IMR-90 (cell line): Measurements from ENCODE around the gene IGHMBP2. TPM values are rescaled to one million over a fixed set of nuclear protein-coding genes. Genes with fewer than 3 reads are reported as not detected.

Experiments
- ATAC-seq: fragments of 200-7000 bp; cut with Tn5 transposase; 2 replicates; pipeline ENCODE4 v1.9.1; 2020; ENCODE audit warnings: low read depth, mild to moderate bottlenecking, moderate library complexity
- BruUV-seq: library from RNA; stranded (reverse); fragments of 400-500 nt; replicated peaks from 2 replicates; lab custom pipeline; 2021; lab: Mats Ljungman, UMichigan
- CTCF ChIA-PET: fragments of 300-600 bp; formaldehyde crosslinking; extraction: SDS; loops from one replicate; lab custom pipeline; 2021; ENCODE audit warnings: antibody characterized with exemption; lab: Yijun Ruan, JAX
- POLR2A ChIA-PET: fragments of 300-600 bp; sonication (Branson Sonifier 250); formaldehyde crosslinking; loops from one replicate; lab custom pipeline; 2022; ENCODE audit warnings: antibody characterized with exemption; ENCODE audit not compliant: unreplicated experiment; lab: Charles Lee
- DNase-seq: peaks from one replicate; pipeline ENCODE4 v3.0.0; 2013
- H2AFZ ChIP-seq: replicated peaks from 2 replicates; pipeline ENCODE3; 2013; ENCODE audit warnings: low read length, mild to moderate bottlenecking; ENCODE audit not compliant: poor library complexity
- H2AK5ac ChIP-seq: 2 replicates; pipeline ENCODE4 v1.6.1; 2013; ENCODE audit warnings: low read depth, low read length, inconsistent platforms
- H2AK9ac ChIP-seq: replicated peaks from 2 replicates; pipeline ENCODE3; 2013; ENCODE audit warnings: mild to moderate bottlenecking, low read depth, low read length, moderate library complexity; ENCODE audit not compliant: poor library complexity
- H2BK120ac ChIP-seq: 2 replicates; pipeline ENCODE4 v1.6.1; 2013; ENCODE audit warnings: low read depth, low read length, inconsistent platforms
- H2BK15ac ChIP-seq: 3 replicates; pipeline ENCODE4 v1.6.1; 2013; ENCODE audit warnings: low read depth, low read length, inconsistent platforms
- H2BK20ac ChIP-seq: 2 replicates; pipeline ENCODE4 v1.6.1; 2013; ENCODE audit warnings: low read depth, mild to moderate bottlenecking, inconsistent platforms, low read length, moderate library complexity
- H2BK5ac ChIP-seq: 2 replicates; pipeline ENCODE4 v1.6.1; 2013; ENCODE audit warnings: mild to moderate bottlenecking, low read depth, low read length, inconsistent platforms; ENCODE audit not compliant: poor library complexity, severe bottlenecking
- H3K14ac ChIP-seq: replicated peaks from 2 replicates; pipeline ENCODE4 v1.6.1; 2013; ENCODE audit warnings: low read depth, low read length, inconsistent platforms
- H3K18ac ChIP-seq: 2 replicates; pipeline ENCODE4 v1.6.1; 2013; ENCODE audit warnings: low read depth, low read length, control low read depth
- H3K23ac ChIP-seq: 2 replicates; pipeline ENCODE4 v1.6.1; 2013; ENCODE audit warnings: low read depth, low read length, inconsistent platforms
- H3K27ac ChIP-seq: 2 replicates; pipeline ENCODE4 v1.5.1; 2013; ENCODE audit warnings: mild to moderate bottlenecking, control low read depth, low read length; ENCODE audit not compliant: insufficient read depth
- H3K27me3 ChIP-seq: 2 replicates; pipeline ENCODE4 v1.6.1; 2013; ENCODE audit warnings: low read length; ENCODE audit not compliant: control insufficient read depth, insufficient read depth
- H3K36me3 ChIP-seq: 2 replicates; pipeline ENCODE4 v1.6.1; 2013; ENCODE audit warnings: low read length, mixed read lengths; ENCODE audit not compliant: control insufficient read depth, insufficient read depth
- H3K4ac ChIP-seq: 2 replicates; pipeline ENCODE4 v1.6.1; 2013; ENCODE audit warnings: low read depth, low read length, inconsistent platforms
- H3K4me1 ChIP-seq: 2 replicates; pipeline ENCODE4 v1.6.1; 2013; ENCODE audit warnings: low read length, mixed read lengths; ENCODE audit not compliant: control insufficient read depth, insufficient read depth
- H3K4me2 ChIP-seq: 2 replicates; pipeline ENCODE4 v1.6.1; 2013; ENCODE audit warnings: low read depth, mild to moderate bottlenecking, control low read depth, low read length, moderate library complexity
- H3K4me3 ChIP-seq: 2 replicates; pipeline ENCODE4 v1.5.1; 2013; ENCODE audit warnings: low read depth, mild to moderate bottlenecking, control low read depth, low read length, moderate library complexity; ENCODE audit not compliant: insufficient read depth
- H3K56ac ChIP-seq: 2 replicates; pipeline ENCODE4 v1.6.1; 2013; ENCODE audit warnings: low read length, inconsistent platforms; ENCODE audit not compliant: insufficient read depth; ENCODE audit errors: extremely low read depth
- H3K79me1 ChIP-seq, 2 experiments: 2 replicates each; pipeline ENCODE4 v1.6.1; 2013; ENCODE audit warnings: low read length in 2 of 2, inconsistent platforms in 1 of 2, low read depth in 1 of 2
- H3K9ac ChIP-seq: 2 replicates; pipeline ENCODE4 v1.6.1; 2013; ENCODE audit warnings: low read depth, low read length, control low read depth
- H3K9me1 ChIP-seq: 2 replicates; pipeline ENCODE4 v1.6.1; 2013; ENCODE audit warnings: low read length, inconsistent platforms; ENCODE audit not compliant: insufficient read depth
- H3K9me3 ChIP-seq: 2 replicates; pipeline ENCODE4 v1.6.1; 2013; ENCODE audit warnings: low read length; ENCODE audit not compliant: control insufficient read depth, insufficient read depth
- H4K20me1 ChIP-seq: 2 replicates; pipeline ENCODE4 v1.6.1; 2013; ENCODE audit warnings: low read length, inconsistent platforms; ENCODE audit not compliant: insufficient read depth
- H4K5ac ChIP-seq: 2 replicates; pipeline ENCODE4 v1.6.1; 2013; ENCODE audit warnings: mild to moderate bottlenecking, low read depth, low read length, control low read depth
- H4K8ac ChIP-seq, 2 experiments: 2 replicates each; pipeline ENCODE4 v1.6.1; 2013; ENCODE audit warnings: low read depth in 2 of 2, low read length in 2 of 2, control low read depth in 1 of 2, inconsistent platforms in 1 of 2
- H4K91ac ChIP-seq: 2 replicates; pipeline ENCODE4 v1.6.1; 2013; ENCODE audit warnings: low read depth, low read length, inconsistent platforms; ENCODE audit not compliant: insufficient read depth
- CEBPB ChIP-seq: IDR thresholded peaks from 2 replicates; pipeline ENCODE4 v1.6.1; 2012; ENCODE audit warnings: low read depth, low read length, improper control_type of control experiment
- FOS ChIP-seq: fragments of 150-350 bp; IDR thresholded peaks from 2 replicates; pipeline ENCODE4 v1.6.1; 2016; ENCODE audit warnings: low read depth, low read length
- NFE2L2 ChIP-seq: fragments of 150-350 bp; IDR thresholded peaks from 2 replicates; pipeline ENCODE4 v1.6.1; 2016; ENCODE audit warnings: low read depth, mild to moderate bottlenecking, low read length
- POLR2A ChIP-seq: IDR thresholded peaks from 2 replicates; pipeline ENCODE4 v1.6.1; 2012; ENCODE audit warnings: mild to moderate bottlenecking, low read depth, low read length
- RCOR1 ChIP-seq: IDR thresholded peaks from 2 replicates; pipeline ENCODE4 v1.6.1; 2012; ENCODE audit warnings: mild to moderate bottlenecking, low read length, improper control_type of control experiment; ENCODE audit not compliant: insufficient replicate concordance
- RFX5 ChIP-seq: IDR thresholded peaks from 2 replicates; pipeline ENCODE4 v1.8.0; 2012; ENCODE audit warnings: low read depth, mild to moderate bottlenecking, low read length, moderate library complexity
- SMC3 ChIP-seq: fragments of 150-350 bp; IDR thresholded peaks from 2 replicates; pipeline ENCODE4 v1.6.1; 2016; ENCODE audit warnings: low read depth, mild to moderate bottlenecking, antibody characterized with exemption, low read length, moderate library complexity
- WGBS, 2 experiments: methylation state at CpG; one replicate each; pipeline versions ENCODE4 v1.1.5 to v1.1.7; 2013; ENCODE audit warnings: missing lambda C conversion rate in 2 of 2; ENCODE audit not compliant: insufficient read length in 1 of 2; ENCODE audit errors: extremely low coverage in 2 of 2; 5-methylcytosine and 5-hydroxymethylcytosine counted together
- dilution Hi-C: fragments of 300-500 bp; cut with HindIII; formaldehyde crosslinking; loops from one replicate; pipeline ENCODE4 v1.14.3; 2018; ENCODE audit warnings: low sequenced_read_pairs; ENCODE audit not compliant: unreplicated experiment
- in situ Hi-C: fragments of 300-500 bp; cut with MboI; formaldehyde crosslinking; loops from 3 replicates; pipeline ENCODE4 v1.14.3; 2019; ENCODE audit warnings: low sequenced_read_pairs, inconsistent platforms, mixed read lengths
- intact Hi-C: fragments of 100-400 bp; cut with micrococcal nuclease; formaldehyde crosslinking; loops from 2 replicates; pipeline ENCODE4 v1.10.0; 2022
- polyA plus RNA-seq, 3 experiments: library from polyadenylated mRNA; depleted of rRNA; stranded (reverse); fragments of >200 nt; gene quantifications; 2 replicates each; pipeline ENCODE4 v1.2.3, GENCODE V29; 2012; ENCODE audit warnings: low replicate concordance in 1 of 3
- total RNA-seq: library from RNA; depleted of rRNA; stranded (reverse); fragments of >200 nt; gene quantifications from 2 replicates; pipeline ENCODE4 v1.2.3, GENCODE V29; 2012
- TF ChIP-seq, protein P1 (sequence below): fragments of 150-350 bp; IDR thresholded peaks from 2 replicates; pipeline ENCODE4 v1.6.1; 2016; ENCODE audit warnings: low read depth, mild to moderate bottlenecking, low read length, moderate library complexity, borderline replicate concordance

Gene IGHMBP2
- total and polyA plus RNA-seq, 2 of the 4 experiments (the other 2 are of a cell fraction), result 4.5 to 11.1 TPM

DNA sequence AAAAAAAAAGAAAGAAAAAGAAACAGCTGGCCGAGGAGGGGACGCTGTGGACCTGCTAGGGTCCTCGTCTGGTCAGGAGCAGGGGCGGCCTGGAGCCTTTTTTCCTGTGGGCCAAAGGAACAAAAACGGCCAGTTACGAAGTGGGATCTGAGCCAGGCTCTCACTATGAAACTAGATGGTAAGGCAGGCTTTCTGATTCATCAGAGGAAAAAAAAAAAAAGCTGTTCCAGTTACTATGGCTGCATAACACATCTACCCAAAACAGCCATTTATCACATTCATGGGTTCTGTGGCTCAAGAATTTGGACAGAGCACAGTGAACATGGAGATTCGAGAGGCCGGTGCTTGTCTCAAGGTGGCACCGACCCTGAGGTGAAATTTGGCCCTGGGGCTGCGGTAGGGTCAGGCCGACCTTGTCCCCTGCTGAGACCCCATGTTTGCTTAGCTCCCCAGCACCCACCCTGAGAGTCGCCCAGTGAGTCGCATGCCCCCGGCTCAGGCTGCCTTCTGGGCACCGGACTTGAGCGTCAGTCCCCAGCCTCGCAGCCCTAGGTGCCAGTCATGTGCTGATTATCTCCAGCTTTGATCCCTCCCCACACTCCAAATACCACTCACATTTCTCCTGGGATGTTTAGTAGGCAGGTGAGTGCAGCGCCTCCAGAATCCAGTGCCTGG lies 42.9 kb downstream of the IGHMBP2 start:
- Histone ChIP-seq H2BK20ac (no peak overlapping the region), H4K5ac (no peak overlapping the region), H3K9me3 (no peaks in the 10 kb centered on the region), H3K23ac (no peak overlapping the region), H2AFZ (peak overlapping the region; percentile 46), H3K79me1 (no peaks in the 10 kb centered on the region), H3K9ac (no peak overlapping the region), H2AK5ac (no peak overlapping the region), H3K4ac (no peak overlapping the region), H3K14ac (no peak overlapping the region), H2BK120ac (no peak overlapping the region), H3K36me3 (no peaks in the 10 kb centered on the region), H4K91ac (no peak overlapping the region), H2BK5ac (no peak overlapping the region), H3K27me3 (no peaks in the 10 kb centered on the region; the same call in 1 of the 2 replicates), H3K4me3 (no peak overlapping the region), H3K4me1 (peaks cover 18% of the 10 kb centered on the region), H3K9me1 (no peaks in the 10 kb centered on the region; the same call in 1 of the 2 replicates), H3K56ac (no peak overlapping the region), H3K27ac (peak overlapping the region; percentile 55; the same call in 1 of the 2 replicates), H4K20me1 (no peaks in the 10 kb centered on the region), H2AK9ac (peak overlapping the region; percentile 11), H3K4me2 (peak overlapping the region; percentile 39; the same call in 1 of the 2 replicates), H4K8ac (no peak overlapping the region), H2BK15ac (no peak overlapping the region), H3K18ac (no peak overlapping the region; the same call in 1 of the 2 replicates)
- 38% methylated on average over 10 of the region's 18 CpGs; no CpG with 5 or more reads in 1 of the 2 experiments for WGBS, 2 experiments
- in situ Hi-C loops, result loop anchor here (25.0 kb wide), 1 partner anchor 716 kb away; no protein-coding TSS in a partner anchor
- no TSS peak for BruUV-seq
- ChIA-PET CTCF (interaction anchor here (0.6 to 1.0 kb wide), 3 partner anchors 52 to 95 kb away, joined by 3 to 9 read pairs (median 3); no protein-coding TSS in a partner anchor), POLR2A (interaction anchor here (0.5 to 0.6 kb wide), 2 partner anchors 11 to 67 kb away, joined by 5 to 7 read pairs; partner anchors contain the start of gene MRGPRF)
- intact Hi-C loops, result no loop called here
- ATAC-seq, result peak; percentile 56
- dilution Hi-C loops, result no loop called here
- peak; percentile 89 for DNase-seq
- no peak for TF ChIP-seq SMC3
- no peak for TF ChIP-seq NFE2L2
- no peak for TF ChIP-seq RFX5
- TF ChIP-seq RCOR1, result no peak
- no peak for TF ChIP-seq POLR2A
- TF ChIP-seq CEBPB, result peak; percentile 29; the same call in 1 of the 2 replicates
- TF ChIP-seq, protein P1, sequence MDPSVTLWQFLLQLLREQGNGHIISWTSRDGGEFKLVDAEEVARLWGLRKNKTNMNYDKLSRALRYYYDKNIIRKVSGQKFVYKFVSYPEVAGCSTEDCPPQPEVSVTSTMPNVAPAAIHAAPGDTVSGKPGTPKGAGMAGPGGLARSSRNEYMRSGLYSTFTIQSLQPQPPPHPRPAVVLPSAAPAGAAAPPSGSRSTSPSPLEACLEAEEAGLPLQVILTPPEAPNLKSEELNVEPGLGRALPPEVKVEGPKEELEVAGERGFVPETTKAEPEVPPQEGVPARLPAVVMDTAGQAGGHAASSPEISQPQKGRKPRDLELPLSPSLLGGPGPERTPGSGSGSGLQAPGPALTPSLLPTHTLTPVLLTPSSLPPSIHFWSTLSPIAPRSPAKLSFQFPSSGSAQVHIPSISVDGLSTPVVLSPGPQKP, result no peak
- peak; percentile 61 for TF ChIP-seq FOS
